HG02678 (cell line): ENCODE data around the gene SCEL.
"Not testable (repeated sequence)": the region's sequence is repeated elsewhere in the genome, so short reads cannot be mapped to it uniquely, and the experiment has no call there.

Source experiments
- ATAC-seq: cut with Tn5 transposase; IDR thresholded peaks from one replicate; pipeline ENCODE4 v1.9.1; 2021; ENCODE audit warnings: mild to moderate bottlenecking, moderate library complexity; ENCODE audit not compliant: unreplicated experiment

The SCEL gene

DNA sequence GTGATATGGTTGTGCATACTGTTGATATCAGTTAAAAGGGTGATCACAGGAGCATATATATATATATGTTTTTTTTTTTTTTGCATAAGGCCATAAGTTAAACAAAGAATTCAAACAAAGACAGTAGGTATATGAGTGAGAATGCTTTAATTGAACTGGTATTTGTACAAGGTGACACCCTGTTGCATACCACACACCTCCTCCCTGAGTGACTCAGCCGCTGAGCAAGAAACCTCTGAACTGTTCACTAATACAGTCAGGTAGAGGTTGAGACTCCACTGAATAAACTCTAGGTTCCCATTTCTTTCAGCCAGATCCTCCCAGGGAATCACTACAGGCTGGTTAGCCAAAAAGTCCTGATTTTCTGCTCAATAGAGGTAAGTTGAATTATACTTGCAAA, at the start of gene SCEL:
Gene SCEL (plus strand): TSS at position 259 of the 400 bp plus-strand sequence. CDS start 20,170 bp downstream, outside the sequence.
- ATAC-seq = no peak

GRCh38 chr13:77489566-77490337, 45.8 kb upstream of the SCEL start:
- ATAC-seq = peak; percentile 43

DNA sequence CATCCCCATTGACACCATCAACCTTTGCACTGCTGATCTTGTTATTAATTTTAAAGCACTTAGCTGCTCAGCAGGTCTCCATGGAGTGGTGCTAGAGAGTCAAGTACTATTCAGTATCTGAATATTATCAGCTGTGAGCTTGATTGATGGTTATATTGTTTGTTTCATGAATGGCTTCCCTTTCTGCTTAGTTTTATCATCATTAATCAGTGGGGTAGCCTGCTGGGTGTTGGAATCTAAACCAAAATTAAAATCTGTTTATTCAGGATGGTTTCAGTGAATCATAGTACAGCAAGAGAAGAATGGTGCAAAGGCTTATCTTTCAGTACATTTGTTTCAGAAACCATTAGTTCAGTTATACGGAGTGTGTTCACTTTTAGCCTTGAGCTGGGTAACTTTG, 42.5 kb upstream of the SCEL start:
- ATAC-seq = peak; percentile 76

GRCh38 chr13:77494226-77494625, 41.3 kb upstream of the SCEL start:
- no peak for ATAC-seq

DNA sequence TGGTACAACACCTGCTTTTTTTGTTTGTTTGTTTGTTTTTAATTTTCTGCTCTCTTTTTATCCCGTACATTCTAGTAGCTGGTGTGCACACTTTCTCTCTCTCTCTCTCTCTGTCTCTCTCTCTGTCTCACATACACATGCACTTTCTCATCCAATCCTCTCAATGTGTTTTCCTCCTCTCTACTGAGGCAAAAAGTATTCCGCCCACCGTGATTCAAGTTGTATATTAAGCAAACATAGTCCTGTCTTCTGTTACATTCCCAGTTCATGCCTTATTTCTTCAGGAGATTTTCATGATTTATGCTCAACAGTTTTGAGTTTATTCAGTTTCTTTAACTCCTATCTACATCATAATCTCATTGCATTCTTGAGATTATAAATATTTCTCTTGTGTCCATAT, 38.2 kb upstream of the SCEL start:
- no peak for ATAC-seq

DNA sequence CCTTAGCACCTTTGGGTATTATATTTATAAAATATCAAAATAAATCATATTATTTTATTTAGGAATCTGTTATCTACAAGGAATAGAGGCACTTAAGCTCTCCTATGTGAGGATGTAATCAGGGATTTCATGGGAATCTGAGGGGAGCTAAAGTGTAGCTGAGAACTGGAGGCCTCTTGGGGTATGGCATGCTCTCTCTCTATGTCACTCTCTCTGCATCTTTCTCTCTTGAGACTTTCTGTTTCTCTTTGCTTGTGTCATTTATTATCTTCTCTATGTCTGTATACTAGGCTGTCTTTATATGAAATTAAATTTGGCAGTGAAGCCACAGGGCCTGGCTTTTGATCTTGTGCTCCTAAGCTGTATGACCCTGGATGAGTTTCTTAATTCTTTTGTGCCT, 37.7 kb upstream of the SCEL start:
- ATAC-seq = no peak

- peak; percentile 84 for ATAC-seq
These were observed 33.3 kb upstream of the SCEL start for GRCh38 chr13:77502104-77502720.

DNA sequence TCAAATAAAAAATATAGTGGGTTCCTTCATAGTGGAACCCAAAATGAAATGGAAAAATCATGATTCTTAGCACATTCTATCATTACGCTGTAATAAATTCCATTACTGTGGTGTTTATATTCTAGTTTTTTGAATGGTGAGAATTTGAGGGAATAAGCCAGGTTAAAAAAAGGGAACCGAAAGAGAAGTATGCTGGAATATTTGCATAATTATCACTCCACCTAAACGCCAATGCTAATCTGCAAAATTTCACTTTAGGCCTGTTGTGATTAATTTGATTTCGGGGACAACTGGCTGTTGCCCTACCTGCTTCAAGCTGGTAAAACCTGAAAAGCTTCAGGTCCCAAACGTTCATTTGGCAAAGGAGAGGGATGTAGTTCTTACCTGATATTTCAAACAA, 32.1 kb upstream of the SCEL start:
- ATAC-seq = no peak

DNA sequence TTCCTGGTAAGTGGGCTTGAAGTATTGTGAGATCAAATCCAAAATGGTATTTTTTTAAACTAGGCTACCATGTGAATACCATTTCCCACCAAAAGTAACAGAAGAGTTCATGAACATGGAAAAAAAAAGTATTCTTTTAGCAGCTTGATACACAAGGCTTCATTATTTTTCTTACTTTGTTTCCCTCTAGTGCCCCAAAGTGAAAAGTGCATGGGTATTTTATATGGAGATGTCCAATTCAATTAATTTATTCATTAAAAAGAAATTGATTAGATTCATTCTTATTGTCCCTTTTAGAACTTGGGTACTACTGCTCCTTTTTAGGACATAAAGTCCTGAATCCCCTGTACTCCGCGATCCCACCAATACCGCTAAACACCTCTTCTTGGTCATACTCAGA, 28.6 kb upstream of the SCEL start:
- no peak for ATAC-seq

DNA sequence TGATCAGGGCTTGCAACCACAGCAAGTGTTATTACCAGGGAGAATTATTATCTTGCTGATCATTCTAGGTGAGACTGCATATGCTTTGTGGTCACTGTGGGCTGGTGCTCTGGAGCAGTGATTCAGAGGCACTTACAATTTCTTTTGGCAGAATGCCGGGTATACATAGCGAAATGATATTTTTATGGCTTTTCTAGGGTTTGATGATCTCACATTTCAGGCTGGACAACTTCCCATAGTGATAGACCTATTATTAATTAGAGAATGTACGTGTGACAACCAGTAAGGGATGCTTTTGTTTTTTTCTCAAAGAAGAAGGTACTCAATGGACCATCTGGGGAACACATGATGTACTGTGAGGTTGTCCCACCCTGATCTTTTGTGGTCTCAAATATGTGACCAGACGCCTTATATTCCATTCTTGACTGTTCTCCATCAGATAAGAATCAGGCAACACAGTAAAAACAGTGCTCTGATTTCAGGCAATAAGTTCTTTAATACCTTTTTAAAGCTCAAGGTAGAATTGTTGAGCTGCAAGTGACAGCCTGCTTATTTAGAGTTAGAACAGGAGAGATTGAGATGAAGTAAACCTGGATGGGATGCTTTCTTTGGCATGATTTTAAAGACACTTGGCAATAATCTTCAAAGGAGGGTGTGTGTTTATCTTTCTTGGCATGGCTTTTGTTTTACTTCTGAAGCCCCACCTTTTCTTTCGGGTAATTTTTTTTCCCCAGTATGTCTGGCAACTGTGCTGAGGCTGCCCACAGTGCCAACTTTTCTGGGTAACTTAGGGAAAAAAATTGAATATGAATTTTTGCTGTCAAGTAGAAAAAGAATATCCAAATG, 27.4 kb upstream of the SCEL start:
- no peak for ATAC-seq

GRCh38 chr13:77508959-77509620, 26.4 kb upstream of the SCEL start:
- no peak for ATAC-seq

- no peak for ATAC-seq
These were observed 25.4 kb upstream of the SCEL start for GRCh38 chr13:77510156-77510555.

GRCh38 chr13:77511552-77511951, 24.0 kb upstream of the SCEL start:
- no peak for ATAC-seq

GRCh38 chr13:77513719-77514335, 21.7 kb upstream of the SCEL start:
- peak; percentile 75 for ATAC-seq

GRCh38 chr13:77514336-77514726, 21.2 kb upstream of the SCEL start:
- peak; percentile 86 for ATAC-seq

- ATAC-seq = no peak
These were observed 19.7 kb upstream of the SCEL start for GRCh38 chr13:77515785-77516184.

- ATAC-seq = no peak
These were observed 19.1 kb upstream of the SCEL start for GRCh38 chr13:77516342-77516789.

GRCh38 chr13:77518266-77518665, 17.2 kb upstream of the SCEL start:
- no peak for ATAC-seq

GRCh38 chr13:77519396-77519795, 16.1 kb upstream of the SCEL start:
- not testable (repeated sequence) for ATAC-seq

GRCh38 chr13:77519808-77520207, 15.7 kb upstream of the SCEL start:
- ATAC-seq = no peak

GRCh38 chr13:77521194-77521593, 14.3 kb upstream of the SCEL start:
- ATAC-seq = no peak
